ENCODE measurements around the gene SCNN1B.
"Not testable (repeated sequence)": the region's sequence is repeated elsewhere in the genome, so short reads cannot be mapped to it uniquely, and the experiment has no call there.

SCNN1B gene

DNA sequence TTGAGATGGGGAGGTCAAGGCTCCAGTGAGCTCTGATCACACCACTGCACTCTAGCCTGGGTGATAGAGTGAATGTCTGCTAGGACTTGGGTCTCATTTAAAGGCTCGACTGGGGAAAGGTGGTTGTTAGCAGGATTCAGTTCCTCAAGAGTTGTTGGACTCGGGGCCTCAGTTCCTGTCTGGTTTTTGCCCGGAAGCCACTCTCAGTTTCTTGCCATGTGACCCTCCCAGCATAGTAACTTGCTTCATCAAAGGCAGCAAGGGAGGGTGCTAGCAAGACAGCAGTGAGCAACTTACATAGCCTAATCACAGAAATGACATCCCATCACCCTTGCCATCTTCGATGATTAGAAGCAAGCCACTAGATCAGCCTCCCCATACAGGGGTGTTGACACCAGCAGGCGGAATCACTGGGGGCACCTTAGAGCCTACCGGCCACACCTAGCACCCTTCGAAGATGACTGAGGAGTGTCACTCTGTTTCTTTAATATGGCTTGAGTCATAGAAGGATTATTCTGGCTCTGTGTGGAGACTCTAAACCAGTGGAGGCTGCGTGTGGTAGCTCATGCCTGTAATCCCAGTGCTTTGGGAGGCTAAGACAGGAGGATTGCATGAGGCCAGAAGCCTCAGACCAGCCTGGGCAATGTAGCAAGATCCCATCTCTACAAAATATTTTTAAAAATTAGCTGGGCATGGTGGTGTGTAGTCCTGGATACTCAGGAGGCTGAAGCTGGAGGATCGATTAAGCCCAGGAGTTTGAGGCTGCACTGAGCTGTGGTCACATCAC, 13.2 kb upstream of the SCNN1B start:
- DNase-seq (ENCODE audit: low read depth in 2 of 2, low spot score in 1 of 2) = no peak

DNA sequence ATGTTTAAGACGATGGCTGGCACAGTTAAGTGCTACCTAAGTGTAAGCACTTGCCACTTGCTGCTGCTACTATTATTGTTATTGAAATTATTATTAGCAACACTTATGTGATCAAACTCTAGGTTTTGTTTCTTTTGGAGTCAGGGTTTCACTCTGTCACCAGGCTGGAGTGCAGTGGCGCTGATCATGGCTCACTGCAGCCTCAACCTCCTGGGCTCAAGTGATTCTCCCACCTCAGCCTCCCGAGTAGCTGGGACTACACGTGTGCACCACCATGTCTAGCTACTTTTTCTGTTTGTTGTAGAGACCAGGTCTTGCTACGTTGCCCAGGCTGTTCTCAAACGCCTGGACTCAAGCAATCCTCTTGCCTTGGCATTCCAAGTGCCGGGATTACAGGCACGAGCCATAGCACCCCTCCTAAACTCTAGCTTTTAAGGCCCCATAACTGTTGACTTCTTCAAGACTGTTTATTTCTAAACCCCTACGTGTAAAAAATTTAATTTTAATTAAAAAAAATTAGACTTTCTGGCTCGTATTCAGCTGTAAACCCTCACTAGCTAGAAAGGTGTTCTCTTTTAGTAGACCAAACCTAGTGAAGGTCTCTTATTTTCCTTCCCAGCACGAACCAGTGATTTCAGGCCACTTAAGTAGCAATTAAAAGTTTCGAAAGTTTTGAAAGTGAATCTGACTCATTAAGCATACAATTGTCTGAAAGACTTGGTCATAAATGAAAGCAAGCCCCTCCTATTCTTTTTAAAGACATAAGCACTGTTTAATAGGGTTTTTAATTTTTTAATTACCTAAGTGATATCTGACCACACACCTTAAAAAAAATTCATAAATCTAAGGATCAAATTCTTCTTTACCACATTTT, 11.7 kb upstream of the SCNN1B start:
- no peak for DNase-seq (ENCODE audit: low read depth in 2 of 2, low spot score in 1 of 2)

DNA sequence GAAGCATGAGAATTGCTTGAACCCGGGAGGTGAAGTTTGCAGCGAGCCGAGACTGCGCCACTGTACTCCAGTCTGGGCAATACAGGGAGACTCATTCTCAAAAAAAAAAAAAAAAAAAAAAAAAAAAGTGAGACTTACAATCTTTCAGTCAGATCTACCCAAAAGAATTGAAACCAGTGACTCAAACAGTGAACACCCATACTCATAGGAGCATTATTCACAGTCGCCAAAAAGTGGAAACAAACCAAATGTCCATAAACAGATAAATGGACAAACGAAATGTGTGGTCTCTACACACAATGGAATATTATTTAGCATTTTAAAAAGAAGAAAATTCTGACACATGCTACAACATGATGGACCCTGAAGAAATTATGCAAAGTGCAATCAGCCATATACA, 9.1 kb upstream of the SCNN1B start:
- DNase-seq (ENCODE audit: low read depth in 2 of 2, low spot score in 1 of 2) = no peak

DNA sequence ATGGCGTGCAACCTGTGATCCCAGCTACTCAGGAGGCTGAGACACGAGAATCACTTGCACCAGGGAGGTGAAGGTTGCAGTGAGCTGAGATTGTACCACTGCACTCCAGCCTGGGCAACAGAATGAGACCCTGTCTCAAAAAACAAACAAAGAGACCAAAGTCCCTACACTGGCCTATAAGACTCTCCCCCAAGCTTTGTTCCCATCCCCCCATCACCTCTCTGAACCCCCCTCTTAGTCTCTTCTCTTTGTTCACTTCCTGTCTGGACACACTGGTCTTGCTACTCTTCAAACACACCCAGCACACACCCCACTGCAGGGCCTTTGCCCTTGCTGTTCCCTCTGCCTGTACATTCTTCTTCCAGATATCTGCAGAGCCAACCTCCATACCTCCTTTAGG, 7.8 kb upstream of the SCNN1B start:
- DNase-seq (ENCODE audit: low read depth in 2 of 2, low spot score in 1 of 2) = no peak

DNA sequence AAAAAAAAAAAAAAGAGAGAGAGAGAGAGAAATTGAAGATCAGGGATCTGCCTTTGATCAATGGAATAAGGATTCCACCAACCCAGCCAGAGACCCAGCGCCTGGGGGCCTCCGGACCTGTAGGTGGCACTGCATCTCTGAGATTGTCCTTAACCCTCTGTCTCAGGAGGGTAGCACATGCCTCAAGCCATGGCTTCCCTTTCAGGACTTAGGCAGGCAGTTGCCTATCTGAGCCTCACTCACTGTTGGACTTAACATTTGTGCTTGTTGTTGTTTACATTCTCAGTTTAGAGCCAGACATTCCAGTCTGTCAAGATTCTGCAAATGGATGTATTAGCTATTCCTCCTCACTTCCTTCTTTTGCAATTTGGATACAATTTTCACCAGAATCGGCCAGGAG, 5.1 kb upstream of the SCNN1B start:
- no peak for DNase-seq (ENCODE audit: low read depth in 2 of 2, low spot score in 1 of 2)

DNA sequence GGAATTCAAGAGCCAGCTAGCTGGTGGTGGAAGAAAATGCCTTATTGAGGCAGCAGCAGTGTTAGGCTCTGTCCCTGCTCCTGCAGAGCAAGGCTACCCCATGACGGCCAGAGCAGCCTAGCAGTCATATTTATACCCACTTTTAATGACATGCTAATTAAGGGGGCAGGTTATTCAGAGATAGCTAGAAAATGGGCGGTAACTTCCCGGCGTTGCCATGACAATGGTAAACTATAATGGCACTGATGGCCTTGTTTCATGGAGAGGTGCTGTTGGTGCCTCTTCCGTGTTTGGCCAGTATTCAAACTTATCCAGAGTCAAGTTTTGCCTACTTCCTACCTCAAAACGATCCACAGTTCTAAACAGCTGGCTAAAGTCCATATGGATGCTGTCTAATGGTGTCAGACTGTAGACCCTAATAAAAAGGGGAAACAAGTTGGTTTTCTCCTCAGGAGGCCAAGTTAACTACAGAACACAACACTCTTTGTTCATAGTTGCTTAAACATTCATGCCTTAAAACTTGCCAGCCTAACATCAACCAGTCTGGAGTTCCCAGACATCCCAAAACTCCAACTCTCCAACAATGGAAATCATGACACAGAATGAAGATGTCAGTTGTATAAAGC, 3.7 kb upstream of the SCNN1B start:
- no peak for DNase-seq (ENCODE audit: low read depth in 2 of 2, low spot score in 1 of 2)

DNA sequence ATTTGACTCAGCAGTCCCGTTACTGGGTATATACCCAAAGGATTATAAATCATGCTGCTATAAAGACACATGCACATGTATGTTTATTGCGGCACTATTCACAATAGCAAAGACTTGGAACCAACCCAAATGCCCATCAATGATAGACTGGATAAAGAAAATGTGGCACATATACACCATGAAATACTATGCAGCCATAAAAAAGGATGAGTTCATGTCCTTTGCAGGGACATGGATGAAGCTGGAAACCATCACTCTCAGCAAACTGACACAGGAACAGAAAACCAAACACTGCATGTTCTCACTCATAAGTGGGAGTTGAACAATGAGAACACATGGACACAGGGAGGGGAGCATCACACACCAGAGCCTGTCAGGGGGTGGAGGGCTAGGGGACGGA, 2.3 kb upstream of the SCNN1B start:
- not testable (repeated sequence) for DNase-seq (ENCODE audit: low read depth in 2 of 2, low spot score in 1 of 2)

DNA sequence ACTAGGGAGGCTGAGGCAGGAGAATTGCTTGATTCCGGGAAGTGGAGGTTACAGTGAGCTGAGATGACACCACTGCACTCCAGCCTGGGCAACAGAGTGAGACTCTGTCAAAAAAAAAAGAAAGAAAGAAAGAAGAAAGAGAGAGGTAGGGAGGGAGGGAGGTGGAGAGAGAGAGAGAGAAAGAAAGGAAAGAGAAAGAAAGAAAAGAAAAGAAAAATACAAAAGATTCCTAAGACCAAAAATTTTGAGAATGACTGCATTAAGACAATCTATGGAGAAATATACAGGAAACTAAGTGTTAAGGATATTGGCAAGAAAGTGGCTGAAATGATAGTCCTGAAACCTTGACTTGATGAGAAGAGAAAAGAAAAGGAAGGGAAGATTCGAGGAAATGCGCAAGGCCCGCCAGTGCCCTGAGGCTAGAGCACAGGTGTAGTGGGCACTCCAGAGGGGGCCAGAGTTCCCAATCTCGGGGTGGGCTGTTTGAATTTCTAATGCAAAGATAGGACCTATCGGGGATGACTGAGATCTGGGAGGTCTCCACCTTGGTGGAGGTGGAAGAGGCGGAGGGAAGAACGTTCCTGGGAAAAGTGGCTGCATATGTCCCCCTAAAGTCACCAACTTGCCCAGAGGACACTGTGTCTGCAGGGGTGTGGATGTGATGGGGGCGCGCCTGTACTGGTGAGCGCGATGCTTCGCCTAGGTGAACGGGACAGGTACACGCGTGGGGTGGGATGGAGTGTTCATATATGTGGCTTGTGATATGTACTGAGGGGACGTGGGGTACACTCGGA, 654 bp upstream of the SCNN1B start:
- DNase-seq (ENCODE audit: low read depth in 2 of 2, low spot score in 1 of 2) = no peak

DNA sequence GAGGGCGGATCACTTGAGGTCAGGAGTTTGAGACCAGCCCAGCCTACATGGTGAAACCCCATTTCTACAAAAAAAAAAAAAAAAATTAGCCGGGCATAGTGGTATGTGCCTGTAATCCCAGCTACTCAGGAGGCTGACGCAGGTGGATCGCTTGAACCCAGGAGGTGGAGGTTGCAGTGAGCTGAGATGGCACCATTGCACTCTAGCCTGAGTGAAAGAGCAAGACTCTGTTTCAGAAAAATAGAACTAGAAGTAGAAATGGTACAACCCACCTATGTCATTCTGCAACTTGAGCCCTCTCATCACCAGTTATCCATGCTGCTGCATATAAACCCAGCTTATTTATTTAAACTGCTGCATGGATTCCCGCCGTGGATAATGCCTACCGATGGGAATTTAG, 1.6 kb downstream of the SCNN1B start:
- no peak for DNase-seq (ENCODE audit: low read depth in 2 of 2, low spot score in 1 of 2)

DNA sequence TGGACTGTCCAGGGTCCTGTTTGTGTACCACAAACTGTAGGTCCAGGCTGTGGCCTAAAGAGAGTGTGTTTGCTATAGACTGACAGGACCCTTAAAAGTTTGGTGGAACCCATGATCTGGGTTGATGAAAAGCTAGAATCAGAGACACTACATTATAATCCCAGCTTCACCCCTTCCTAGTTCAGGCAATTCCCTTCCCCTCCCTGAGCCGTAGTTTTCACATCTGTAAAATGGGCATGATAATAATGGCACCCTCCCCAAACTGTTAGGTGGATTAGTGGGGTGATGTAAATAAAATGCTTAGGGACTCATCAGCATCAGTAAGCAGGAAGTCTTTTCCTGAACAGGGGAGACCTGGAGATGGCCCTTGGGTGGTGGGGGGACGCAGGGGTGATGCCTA, 2.5 kb downstream of the SCNN1B start:
- DNase-seq (ENCODE audit: low read depth in 2 of 2, low spot score in 1 of 2) = no peak

DNA sequence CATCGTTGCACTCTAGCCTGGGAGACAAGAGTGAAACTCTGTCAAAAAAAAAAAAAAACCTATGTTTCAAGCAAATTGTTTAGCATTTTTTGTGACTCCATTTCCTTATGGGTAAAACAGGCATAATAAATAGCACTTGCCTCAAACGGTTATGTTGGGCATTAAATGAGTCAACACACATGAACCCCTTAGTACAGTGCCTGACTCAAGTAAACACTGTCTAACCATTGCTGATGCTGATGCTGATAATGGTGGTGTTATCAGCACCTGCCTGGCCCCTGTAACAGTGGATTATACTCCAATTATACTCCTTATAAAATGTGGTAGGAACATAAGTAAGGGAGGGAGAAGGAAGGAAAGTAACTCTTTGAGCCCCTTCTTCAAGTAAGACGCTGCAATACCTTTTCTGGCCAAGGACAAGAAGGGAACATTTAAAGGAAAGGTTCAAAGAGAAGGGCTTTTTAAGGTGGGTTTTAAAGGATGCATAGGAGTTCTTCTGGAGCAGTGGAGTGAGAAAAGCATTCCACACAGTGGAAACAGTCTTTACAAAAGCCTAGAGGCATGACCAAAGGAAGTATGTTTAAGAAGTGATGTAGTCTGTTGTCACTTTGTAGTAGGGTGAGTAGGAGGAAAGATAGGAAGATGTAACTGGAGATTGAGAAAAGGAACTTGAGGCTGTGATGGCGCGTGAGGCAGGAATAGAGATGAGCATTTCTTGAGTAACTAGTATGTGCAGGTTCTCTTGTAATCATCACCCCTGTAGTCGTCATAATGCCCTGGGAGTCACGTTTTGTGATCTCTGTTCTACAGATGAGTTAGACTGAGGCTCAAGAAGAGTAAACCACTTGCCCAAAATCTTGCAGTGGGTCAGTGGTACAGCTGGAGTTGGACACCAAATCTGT, 4.3 kb downstream of the SCNN1B start:
- no peak for DNase-seq (ENCODE audit: low read depth in 2 of 2, low spot score in 1 of 2)

DNA sequence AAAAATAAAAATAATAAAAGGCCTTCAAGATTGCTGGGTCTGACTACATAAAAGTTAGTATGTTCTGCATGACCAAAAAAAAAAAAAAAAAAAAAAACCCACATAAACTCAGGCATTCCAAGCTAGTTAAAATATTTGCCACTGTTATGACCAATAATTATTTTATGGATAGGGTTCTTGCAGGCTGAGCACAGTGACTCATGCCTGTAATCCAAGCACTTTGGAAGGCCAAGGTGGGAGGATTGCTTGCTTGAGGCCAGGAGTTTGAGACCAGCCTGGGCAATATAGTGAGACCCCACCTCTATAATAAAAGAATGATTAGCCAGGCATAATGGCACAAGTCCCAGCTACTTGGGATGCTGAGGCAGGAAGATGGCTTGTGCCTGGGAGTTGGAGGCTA, 8.1 kb downstream of the SCNN1B start:
- DNase-seq (ENCODE audit: low read depth in 2 of 2, low spot score in 1 of 2) = no peak

DNA sequence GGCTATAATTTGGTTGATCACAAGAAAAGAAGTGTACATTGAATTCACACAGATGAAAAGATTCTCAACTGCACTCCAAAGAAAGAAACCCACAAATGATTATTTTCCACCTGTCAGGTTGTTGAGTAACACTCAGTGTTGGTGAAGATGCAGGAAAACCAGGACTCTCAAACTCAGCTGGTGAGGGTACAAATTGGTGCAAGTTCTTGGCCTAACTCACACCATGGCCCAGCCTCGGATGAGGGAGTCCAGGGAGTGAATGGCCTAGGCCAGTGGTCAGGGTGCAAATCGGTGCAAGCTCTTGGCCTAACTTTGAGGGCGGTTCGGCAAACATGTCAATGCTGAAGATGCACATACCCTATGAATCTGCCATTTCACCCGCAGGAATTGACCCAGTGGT, 8.6 kb downstream of the SCNN1B start:
- no peak for DNase-seq (ENCODE audit: low read depth in 2 of 2, low spot score in 1 of 2)

DNA sequence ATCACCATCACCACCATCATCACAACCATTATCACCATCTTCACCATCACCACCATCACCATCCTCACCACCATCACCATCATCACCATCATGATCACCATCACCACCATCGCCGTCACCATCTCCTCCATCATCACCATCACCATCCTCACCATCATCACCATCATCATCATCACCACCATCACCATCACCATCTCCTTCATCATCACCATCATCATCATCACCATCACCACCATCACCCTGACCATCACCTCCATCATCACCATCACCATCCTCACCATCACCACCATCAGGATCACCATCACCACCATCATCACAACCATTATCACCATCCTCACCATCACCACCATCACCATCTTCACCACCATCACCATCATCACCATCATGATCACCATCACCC, 14.1 kb downstream of the SCNN1B start:
- no peak for DNase-seq (ENCODE audit: low read depth in 2 of 2, low spot score in 1 of 2)

DNA sequence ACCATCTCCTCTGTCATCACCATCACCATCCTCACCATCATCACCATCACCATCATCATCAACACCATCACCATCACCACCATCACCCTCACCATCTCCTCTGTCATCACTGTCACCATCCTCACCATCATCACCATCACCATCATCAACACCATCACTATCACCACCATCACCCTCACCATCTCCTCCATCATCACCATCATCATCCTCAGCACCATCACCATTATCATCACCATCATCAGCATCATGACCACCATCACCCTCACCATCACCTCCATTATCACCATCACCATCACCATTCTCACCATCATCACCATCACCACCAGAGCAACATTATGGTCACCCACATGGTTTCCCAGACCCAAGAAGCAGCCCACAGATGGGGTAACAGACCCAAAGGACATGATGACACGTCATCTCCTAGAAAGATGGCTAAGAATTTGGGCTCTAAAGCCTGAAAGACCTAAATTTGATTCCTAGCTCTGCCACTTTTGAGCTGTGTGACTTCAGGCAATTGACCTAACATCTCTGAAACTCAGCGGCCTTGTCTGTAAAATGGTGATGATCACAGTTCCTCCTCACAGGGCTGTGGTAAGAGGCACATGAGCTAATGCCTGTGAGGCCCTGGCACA, 14.6 kb downstream of the SCNN1B start:
- DNase-seq (ENCODE audit: low read depth in 2 of 2, low spot score in 1 of 2) = no peak

DNA sequence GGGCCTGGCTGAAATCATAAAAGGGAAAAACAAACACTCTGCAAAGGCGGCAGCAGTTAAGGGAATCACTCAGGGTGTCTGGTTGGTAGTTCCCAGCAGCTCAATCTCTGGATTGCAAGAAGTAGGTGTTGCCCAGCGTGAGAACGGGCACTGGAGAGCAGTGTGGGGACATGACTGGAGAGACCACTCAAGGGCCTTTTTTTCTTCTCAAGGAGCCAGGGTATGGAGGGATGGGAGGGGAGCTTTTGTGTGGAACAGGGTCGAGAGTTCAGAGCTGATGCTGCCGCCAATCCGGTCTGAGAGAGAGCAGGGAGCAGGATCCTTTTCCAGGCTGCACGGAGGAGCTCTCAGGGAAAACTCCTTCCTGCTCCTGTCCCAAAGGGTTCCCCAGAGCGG, 15.2 kb downstream of the SCNN1B start:
- DNase-seq (ENCODE audit: low read depth in 2 of 2, low spot score in 1 of 2) = no peak

DNA sequence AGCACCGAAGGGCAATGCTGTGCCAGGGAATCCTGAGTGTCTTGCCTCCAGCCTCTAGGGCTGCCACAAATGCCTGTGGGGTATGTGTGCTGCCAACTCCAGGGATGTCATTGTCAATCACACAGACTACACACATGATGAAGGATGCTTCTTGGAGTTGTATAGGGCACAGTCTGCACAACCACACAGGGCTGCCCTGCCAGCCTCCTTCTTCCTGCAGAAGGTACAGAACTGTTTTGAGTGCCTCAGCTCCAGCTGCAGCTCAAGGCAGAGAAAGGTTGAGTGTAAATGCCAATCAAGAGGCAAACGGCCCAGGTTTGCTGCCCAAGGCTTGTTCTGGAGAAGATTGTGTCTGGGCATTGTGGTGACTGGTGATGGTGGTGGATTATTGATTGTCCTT, 15.6 kb downstream of the SCNN1B start:
- no peak for DNase-seq (ENCODE audit: low read depth in 2 of 2, low spot score in 1 of 2)

DNA sequence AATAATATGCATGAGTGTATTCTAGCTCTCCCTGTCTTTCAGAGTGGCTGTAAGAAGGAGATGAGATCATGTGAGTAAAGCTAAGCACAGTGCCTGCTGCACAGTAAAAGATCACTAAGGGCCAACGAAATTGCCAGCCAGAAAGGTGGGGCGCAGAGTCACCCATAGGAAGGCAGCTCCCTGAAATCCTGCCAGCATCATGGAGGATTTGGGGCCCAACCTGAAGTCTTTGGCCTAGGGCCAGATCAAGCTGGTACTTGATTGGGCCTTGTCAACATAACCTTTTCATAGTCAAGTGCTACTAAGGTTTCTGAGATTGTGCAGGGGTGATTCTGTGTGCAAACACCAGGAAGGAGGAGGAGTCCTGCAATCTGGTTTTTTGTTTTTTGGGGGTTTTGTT, 16.5 kb downstream of the SCNN1B start:
- DNase-seq (ENCODE audit: low read depth in 2 of 2, low spot score in 1 of 2) = no peak

DNA sequence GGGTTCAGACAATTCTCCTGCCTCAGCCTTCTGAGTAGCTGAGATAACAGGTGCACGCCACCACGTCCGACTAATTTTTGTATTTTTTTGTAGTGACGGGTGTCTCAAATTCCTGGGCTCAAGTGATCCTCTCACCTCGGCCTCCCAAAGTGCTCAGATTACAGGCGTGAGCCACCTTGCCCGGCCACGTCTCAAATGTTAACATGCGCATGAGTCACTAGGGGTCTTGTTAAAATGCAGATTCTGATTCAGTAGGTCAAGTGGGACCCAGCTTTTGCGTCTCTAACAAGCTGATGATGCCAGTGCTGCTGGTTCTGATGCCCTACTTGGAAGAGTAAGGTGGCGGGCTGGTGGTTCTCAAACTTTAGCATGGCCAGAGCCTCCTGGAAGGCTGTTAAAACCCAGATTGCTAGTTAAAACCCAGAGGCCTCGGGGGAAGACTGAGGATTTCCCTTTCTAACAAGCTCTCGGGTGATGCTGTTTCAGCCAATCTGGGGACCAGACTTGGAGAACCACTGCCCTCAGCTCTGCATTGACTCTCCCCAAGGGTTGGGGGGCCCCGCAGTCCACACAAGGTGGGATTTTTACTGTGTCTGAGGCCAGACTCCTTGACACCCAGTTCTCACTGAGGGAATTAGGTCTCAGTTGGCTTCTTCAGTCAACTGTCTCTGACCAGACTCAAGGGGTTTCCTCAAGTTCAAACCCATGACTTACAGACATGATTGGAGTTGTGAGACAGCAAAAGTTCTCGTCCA, 17.9 kb downstream of the SCNN1B start:
- no peak for DNase-seq (ENCODE audit: low read depth in 2 of 2, low spot score in 1 of 2)

All from stimulated activated CD8-positive, alpha-beta memory T cell treated with anti-CD3 and anti-CD28 coated beads, Interleukin-4, amount 100 ng/mL, for 1 hour (primary cell).